Measurements from ENCODE around the gene RHOH. TPM values are rescaled to one million over a fixed set of nuclear protein-coding genes. Genes with fewer than 3 reads are reported as not detected.

The RHOH gene
- total and polyA plus RNA-seq, 2 donors = 71.2 to 109 TPM

GRCh38 chr4:40221744-40222143, 24.9 kb downstream of the RHOH start:
- H3K4me1 ChIP-seq (ENCODE audit: control insufficient read depth in 2 of 2, insufficient read depth in 2 of 2, low read length in 2 of 2) = peaks cover 12 to 38% of the 10 kb centered on the region in 2 donors
- H3K9me3 ChIP-seq (ENCODE audit: control insufficient read depth in 2 of 2, insufficient read depth in 1 of 2, low read length in 1 of 2) = no peaks in the 10 kb centered on the region
- H3K27me3 ChIP-seq (ENCODE audit: control insufficient read depth in 2 of 2, insufficient read depth in 1 of 2, low read length in 1 of 2) = no peaks in the 10 kb centered on the region
- H3K27ac ChIP-seq (ENCODE audit: low read depth in 1 of 2, low read length in 1 of 2) = no peak overlapping the region
- no peak for DNase-seq (ENCODE audit: low read depth in 6 of 9, low spot score in 9 of 9)
- WGBS = 93% methylated on average over 1 of the region's 1 CpG
- no peak overlapping the region for H3K4me3 ChIP-seq (ENCODE audit: low read length in 2 of 2)
- H3K36me3 ChIP-seq (ENCODE audit: control insufficient read depth in 2 of 2, insufficient read depth in 2 of 2, low read length in 1 of 2) = peaks cover 61 to 90% of the 10 kb centered on the region in 2 donors

GRCh38 chr4:40223343-40223742, 26.5 kb downstream of the RHOH start:
- Histone ChIP-seq H3K36me3 (ENCODE audit: control insufficient read depth in 2 of 2, insufficient read depth in 2 of 2, low read length in 1 of 2) (peaks cover 54 to 82% of the 10 kb centered on the region in 2 donors), H3K4me3 (ENCODE audit: low read length in 2 of 2) (no peak overlapping the region), H3K27me3 (ENCODE audit: control insufficient read depth in 2 of 2, insufficient read depth in 1 of 2, low read length in 1 of 2) (no peaks in the 10 kb centered on the region), H3K27ac (ENCODE audit: low read depth in 1 of 2, low read length in 1 of 2) (no peak overlapping the region), H3K4me1 (ENCODE audit: control insufficient read depth in 2 of 2, insufficient read depth in 2 of 2, low read length in 2 of 2) (peaks cover 11 to 37% of the 10 kb centered on the region in 2 donors), H3K9me3 (ENCODE audit: control insufficient read depth in 2 of 2, insufficient read depth in 1 of 2, low read length in 1 of 2) (no peaks in the 10 kb centered on the region)
- no peak for DNase-seq (ENCODE audit: low read depth in 6 of 9, low spot score in 9 of 9)
- WGBS = 98% methylated on average over 1 of the region's 1 CpG

GRCh38 chr4:40224432-40224831, 27.6 kb downstream of the RHOH start:
- Histone ChIP-seq H3K9me3 (ENCODE audit: control insufficient read depth in 2 of 2, insufficient read depth in 1 of 2, low read length in 1 of 2) (no peaks in the 10 kb centered on the region), H3K36me3 (ENCODE audit: control insufficient read depth in 2 of 2, insufficient read depth in 2 of 2, low read length in 1 of 2) (peaks cover 45 to 79% of the 10 kb centered on the region in 2 donors), H3K27ac (ENCODE audit: low read depth in 1 of 2, low read length in 1 of 2) (no peak overlapping the region), H3K4me1 (ENCODE audit: control insufficient read depth in 2 of 2, insufficient read depth in 2 of 2, low read length in 2 of 2) (peaks cover 21 to 43% of the 10 kb centered on the region in 2 donors), H3K27me3 (ENCODE audit: control insufficient read depth in 2 of 2, insufficient read depth in 1 of 2, low read length in 1 of 2) (no peaks in the 10 kb centered on the region), H3K4me3 (ENCODE audit: low read length in 2 of 2) (no peak overlapping the region)
- DNase-seq (ENCODE audit: low read depth in 6 of 9, low spot score in 9 of 9) = no peak
- 91% methylated on average over 5 of the region's 5 CpGs for WGBS

- Histone ChIP-seq H3K4me1 (ENCODE audit: control insufficient read depth in 2 of 2, insufficient read depth in 2 of 2, low read length in 2 of 2) (peaks cover 24 to 47% of the 10 kb centered on the region in 2 donors), H3K27ac (ENCODE audit: low read depth in 1 of 2, low read length in 1 of 2) (no peak overlapping the region), H3K9me3 (ENCODE audit: control insufficient read depth in 2 of 2, insufficient read depth in 1 of 2, low read length in 1 of 2) (no peaks in the 10 kb centered on the region), H3K27me3 (ENCODE audit: control insufficient read depth in 2 of 2, insufficient read depth in 1 of 2, low read length in 1 of 2) (no peaks in the 10 kb centered on the region), H3K36me3 (ENCODE audit: control insufficient read depth in 2 of 2, insufficient read depth in 2 of 2, low read length in 1 of 2) (peaks cover 38 to 70% of the 10 kb centered on the region in 2 donors), H3K4me3 (ENCODE audit: low read length in 2 of 2) (no peak overlapping the region)
- no peak for DNase-seq (ENCODE audit: low read depth in 6 of 9, low spot score in 9 of 9)
- 87% methylated on average over 5 of the region's 5 CpGs for WGBS
Observed at GRCh38 chr4:40225497-40225896, 28.7 kb downstream of the RHOH start.

GRCh38 chr4:40227284-40227683, 30.5 kb downstream of the RHOH start:
- Histone ChIP-seq H3K27ac (ENCODE audit: low read depth in 1 of 2, low read length in 1 of 2) (no peak overlapping the region), H3K27me3 (ENCODE audit: control insufficient read depth in 2 of 2, insufficient read depth in 1 of 2, low read length in 1 of 2) (no peaks in the 10 kb centered on the region), H3K36me3 (ENCODE audit: control insufficient read depth in 2 of 2, insufficient read depth in 2 of 2, low read length in 1 of 2) (peaks cover 33 to 66% of the 10 kb centered on the region in 2 donors), H3K9me3 (ENCODE audit: control insufficient read depth in 2 of 2, insufficient read depth in 1 of 2, low read length in 1 of 2) (no peaks in the 10 kb centered on the region), H3K4me3 (ENCODE audit: low read length in 2 of 2) (no peak overlapping the region), H3K4me1 (ENCODE audit: control insufficient read depth in 2 of 2, insufficient read depth in 2 of 2, low read length in 2 of 2) (peaks cover 37 to 64% of the 10 kb centered on the region in 2 donors)
- DNase-seq (ENCODE audit: low read depth in 6 of 9, low spot score in 9 of 9) = peak in 1 of 9 donors; percentile 56
- 46% methylated on average over 2 of the region's 2 CpGs for WGBS

GRCh38 chr4:40228497-40229365, 31.9 kb downstream of the RHOH start:
- Histone ChIP-seq H3K27me3 (ENCODE audit: control insufficient read depth in 2 of 2, insufficient read depth in 1 of 2, low read length in 1 of 2) (no peaks in the 10 kb centered on the region), H3K4me3 (ENCODE audit: low read length in 2 of 2) (no peak overlapping the region), H3K9me3 (ENCODE audit: control insufficient read depth in 2 of 2, insufficient read depth in 1 of 2, low read length in 1 of 2) (no peaks in the 10 kb centered on the region), H3K27ac (ENCODE audit: low read depth in 1 of 2, low read length in 1 of 2) (peak overlapping the region; percentile 55 to 59), H3K36me3 (ENCODE audit: control insufficient read depth in 2 of 2, insufficient read depth in 2 of 2, low read length in 1 of 2) (peaks cover 37 to 66% of the 10 kb centered on the region in 2 donors), H3K4me1 (ENCODE audit: control insufficient read depth in 2 of 2, insufficient read depth in 2 of 2, low read length in 2 of 2) (peaks cover 37 to 71% of the 10 kb centered on the region in 2 donors)
- DNase-seq (ENCODE audit: low read depth in 6 of 9, low spot score in 9 of 9) = no peak
- 84% methylated on average over 10 of the region's 10 CpGs for WGBS

GRCh38 chr4:40231316-40231863, 34.6 kb downstream of the RHOH start:
- no peak overlapping the region for H3K4me3 ChIP-seq (ENCODE audit: low read length in 2 of 2)
- no peak for DNase-seq (ENCODE audit: low read depth in 6 of 9, low spot score in 9 of 9)
- H3K27ac ChIP-seq (ENCODE audit: low read depth in 1 of 2, low read length in 1 of 2) = peak overlapping the region; percentile 73 to 83
- peaks cover 45 to 80% of the 10 kb centered on the region in 2 donors for H3K4me1 ChIP-seq (ENCODE audit: control insufficient read depth in 2 of 2, insufficient read depth in 2 of 2, low read length in 2 of 2)
- no peaks in the 10 kb centered on the region for H3K9me3 ChIP-seq (ENCODE audit: control insufficient read depth in 2 of 2, insufficient read depth in 1 of 2, low read length in 1 of 2)
- H3K36me3 ChIP-seq (ENCODE audit: control insufficient read depth in 2 of 2, insufficient read depth in 2 of 2, low read length in 1 of 2) = peaks cover 23 to 64% of the 10 kb centered on the region in 2 donors
- 86% methylated on average over 8 of the region's 8 CpGs for WGBS
- H3K27me3 ChIP-seq (ENCODE audit: control insufficient read depth in 2 of 2, insufficient read depth in 1 of 2, low read length in 1 of 2) = no peaks in the 10 kb centered on the region

GRCh38 chr4:40232610-40233009, 35.8 kb downstream of the RHOH start:
- Histone ChIP-seq H3K27ac (ENCODE audit: low read depth in 1 of 2, low read length in 1 of 2) (no peak overlapping the region), H3K4me1 (ENCODE audit: control insufficient read depth in 2 of 2, insufficient read depth in 2 of 2, low read length in 2 of 2) (peaks cover 46 to 80% of the 10 kb centered on the region in 2 donors), H3K4me3 (ENCODE audit: low read length in 2 of 2) (no peak overlapping the region), H3K36me3 (ENCODE audit: control insufficient read depth in 2 of 2, insufficient read depth in 2 of 2, low read length in 1 of 2) (peaks cover 25 to 64% of the 10 kb centered on the region in 2 donors), H3K27me3 (ENCODE audit: control insufficient read depth in 2 of 2, insufficient read depth in 1 of 2, low read length in 1 of 2) (no peaks in the 10 kb centered on the region), H3K9me3 (ENCODE audit: control insufficient read depth in 2 of 2, insufficient read depth in 1 of 2, low read length in 1 of 2) (no peaks in the 10 kb centered on the region)
- DNase-seq (ENCODE audit: low read depth in 6 of 9, low spot score in 9 of 9) = no peak
- 84% methylated on average over 3 of the region's 3 CpGs for WGBS

GRCh38 chr4:40233227-40233626, 36.4 kb downstream of the RHOH start:
- 93% methylated on average over 3 of the region's 3 CpGs for WGBS
- Histone ChIP-seq H3K4me1 (ENCODE audit: control insufficient read depth in 2 of 2, insufficient read depth in 2 of 2, low read length in 2 of 2) (peaks cover 47 to 85% of the 10 kb centered on the region in 2 donors), H3K9me3 (ENCODE audit: control insufficient read depth in 2 of 2, insufficient read depth in 1 of 2, low read length in 1 of 2) (no peaks in the 10 kb centered on the region), H3K27ac (ENCODE audit: low read depth in 1 of 2, low read length in 1 of 2) (no peak overlapping the region), H3K36me3 (ENCODE audit: control insufficient read depth in 2 of 2, insufficient read depth in 2 of 2, low read length in 1 of 2) (peaks cover 27 to 70% of the 10 kb centered on the region in 2 donors), H3K27me3 (ENCODE audit: control insufficient read depth in 2 of 2, insufficient read depth in 1 of 2, low read length in 1 of 2) (no peaks in the 10 kb centered on the region), H3K4me3 (ENCODE audit: low read length in 2 of 2) (no peak overlapping the region)
- no peak for DNase-seq (ENCODE audit: low read depth in 6 of 9, low spot score in 9 of 9)

Data from thymus (tissue), 11 donors.